ENCODE data around the gene TIGAR.

TIGAR gene

DNA sequence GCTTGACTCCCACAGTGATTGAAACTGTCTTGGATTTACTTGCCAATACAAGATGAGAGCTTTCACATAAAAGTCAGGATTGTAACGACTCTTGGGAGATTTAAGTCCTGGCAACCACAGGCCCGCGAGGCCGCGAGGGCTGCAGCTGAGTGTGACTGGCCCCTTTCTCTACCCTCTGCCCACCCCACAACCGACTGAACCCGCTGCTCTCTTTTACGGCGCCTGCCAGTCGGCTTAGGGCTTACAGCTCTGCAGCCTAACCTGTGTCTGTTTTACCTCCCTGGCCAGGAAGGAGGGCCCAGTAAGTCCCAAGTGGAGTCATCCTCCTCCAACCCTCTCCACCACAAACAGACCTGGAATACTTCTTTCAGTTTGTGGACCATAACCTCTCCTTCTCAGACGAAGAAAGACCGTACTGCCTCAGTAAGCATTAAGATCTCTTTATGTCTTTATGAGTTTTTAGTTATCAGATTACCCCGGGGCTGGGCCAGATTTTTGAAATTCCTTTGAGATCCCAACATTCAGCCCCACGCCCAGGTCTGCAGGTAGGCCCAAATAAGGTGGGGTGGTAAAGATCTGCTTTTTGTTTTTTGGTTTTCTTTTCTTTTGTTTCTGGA, 12.6 kb upstream of the TIGAR start:
- peaks cover 52% of the 10 kb centered on the region for H3K27me3 ChIP-seq
- TF ChIP-seq, protein P1, sequence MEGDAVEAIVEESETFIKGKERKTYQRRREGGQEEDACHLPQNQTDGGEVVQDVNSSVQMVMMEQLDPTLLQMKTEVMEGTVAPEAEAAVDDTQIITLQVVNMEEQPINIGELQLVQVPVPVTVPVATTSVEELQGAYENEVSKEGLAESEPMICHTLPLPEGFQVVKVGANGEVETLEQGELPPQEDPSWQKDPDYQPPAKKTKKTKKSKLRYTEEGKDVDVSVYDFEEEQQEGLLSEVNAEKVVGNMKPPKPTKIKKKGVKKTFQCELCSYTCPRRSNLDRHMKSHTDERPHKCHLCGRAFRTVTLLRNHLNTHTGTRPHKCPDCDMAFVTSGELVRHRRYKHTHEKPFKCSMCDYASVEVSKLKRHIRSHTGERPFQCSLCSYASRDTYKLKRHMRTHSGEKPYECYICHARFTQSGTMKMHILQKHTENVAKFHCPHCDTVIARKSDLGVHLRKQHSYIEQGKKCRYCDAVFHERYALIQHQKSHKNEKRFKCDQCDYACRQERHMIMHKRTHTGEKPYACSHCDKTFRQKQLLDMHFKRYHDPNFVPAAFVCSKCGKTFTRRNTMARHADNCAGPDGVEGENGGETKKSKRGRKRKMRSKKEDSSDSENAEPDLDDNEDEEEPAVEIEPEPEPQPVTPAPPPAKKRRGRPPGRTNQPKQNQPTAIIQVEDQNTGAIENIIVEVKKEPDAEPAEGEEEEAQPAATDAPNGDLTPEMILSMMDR (IDR thresholded peaks at IDR 0.05; ENCODE audit: low read depth, low read length): no peak
- H3K4me1 ChIP-seq: no peaks in the 10 kb centered on the region
- no peaks in the 10 kb centered on the region for H3K9me3 ChIP-seq
- no peak for DNase-seq
- peak overlapping the region; percentile 31; the same call in 1 of the 2 replicates for H3K4me3 ChIP-seq (ENCODE audit: low read depth, low read length)
- H3K36me3 ChIP-seq: no peaks in the 10 kb centered on the region

DNA sequence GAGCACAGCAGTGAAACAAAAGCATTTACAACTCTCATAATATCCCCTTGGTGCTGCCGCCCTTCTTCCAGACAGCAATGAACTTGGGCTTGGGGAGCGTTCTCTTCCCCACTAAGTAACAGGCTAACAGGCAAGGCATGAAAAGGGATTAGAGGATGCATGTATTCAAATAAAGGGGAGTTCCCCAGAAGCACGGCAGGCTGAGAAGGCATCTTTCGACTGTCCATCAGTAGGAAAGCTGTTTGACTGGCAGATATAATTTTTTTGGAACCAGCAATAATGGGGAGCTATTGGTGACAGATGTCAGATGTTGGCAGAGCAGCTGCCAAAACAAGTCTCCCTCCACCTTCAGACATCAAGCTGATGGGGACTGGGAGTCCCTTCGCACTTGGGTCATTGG, 9.2 kb upstream of the TIGAR start:
- Histone ChIP-seq H3K36me3 (no peaks in the 10 kb centered on the region), H3K4me1 (no peaks in the 10 kb centered on the region), H3K9me3 (no peaks in the 10 kb centered on the region), H3K4me3 (ENCODE audit: low read depth, low read length) (no peak overlapping the region), H3K27me3 (peaks cover 33% of the 10 kb centered on the region)
- DNase-seq: no peak
- TF ChIP-seq, protein P1 (IDR thresholded peaks at IDR 0.05; ENCODE audit: low read depth, low read length): no peak

DNA sequence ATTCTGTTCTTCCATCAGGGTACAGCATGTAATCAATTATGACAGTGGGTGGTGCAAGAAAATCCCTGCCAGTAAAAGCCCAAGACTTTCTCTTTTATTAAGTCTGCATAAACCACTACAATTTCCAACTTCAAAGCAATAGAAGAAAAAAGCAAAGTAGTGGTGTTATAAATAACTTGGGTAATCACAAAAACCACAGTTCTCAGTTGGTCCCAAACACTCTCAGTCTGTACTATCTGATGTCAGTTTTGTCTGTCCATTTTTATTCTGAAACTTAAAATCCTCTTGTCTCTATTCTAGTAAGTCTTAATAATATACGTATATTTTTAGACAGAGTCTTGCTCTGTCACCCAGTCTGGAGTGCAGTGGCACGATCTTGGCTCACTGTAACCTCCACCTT, 8.8 kb upstream of the TIGAR start:
- H3K27me3 ChIP-seq: peaks cover 33% of the 10 kb centered on the region
- DNase-seq: no peak
- H3K4me3 ChIP-seq (ENCODE audit: low read depth, low read length): no peak overlapping the region
- H3K36me3 ChIP-seq: no peaks in the 10 kb centered on the region
- TF ChIP-seq, protein P1 (IDR thresholded peaks at IDR 0.05; ENCODE audit: low read depth, low read length): no peak
- H3K4me1 ChIP-seq: no peaks in the 10 kb centered on the region
- no peaks in the 10 kb centered on the region for H3K9me3 ChIP-seq

DNA sequence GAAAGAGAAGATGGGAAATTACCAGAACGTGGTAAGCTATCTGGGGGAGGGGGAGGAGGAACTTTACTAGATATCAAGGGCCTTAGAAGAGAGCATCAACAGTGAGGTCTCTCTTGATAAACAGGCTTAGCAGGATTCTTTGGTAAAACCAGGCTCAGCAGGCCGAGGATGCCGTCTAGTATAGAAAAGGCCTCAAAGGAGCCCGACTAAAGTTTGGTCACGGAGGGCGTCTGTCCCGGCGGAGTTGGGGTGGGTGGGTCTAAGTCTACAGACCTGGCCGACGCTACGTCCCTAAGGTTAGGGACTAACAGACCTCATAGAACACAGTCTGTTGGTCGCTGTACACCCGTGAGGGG, 538 bp upstream of the TIGAR start:
- TF ChIP-seq, protein P1 (IDR thresholded peaks at IDR 0.05; ENCODE audit: low read depth, low read length): no peak

DNA sequence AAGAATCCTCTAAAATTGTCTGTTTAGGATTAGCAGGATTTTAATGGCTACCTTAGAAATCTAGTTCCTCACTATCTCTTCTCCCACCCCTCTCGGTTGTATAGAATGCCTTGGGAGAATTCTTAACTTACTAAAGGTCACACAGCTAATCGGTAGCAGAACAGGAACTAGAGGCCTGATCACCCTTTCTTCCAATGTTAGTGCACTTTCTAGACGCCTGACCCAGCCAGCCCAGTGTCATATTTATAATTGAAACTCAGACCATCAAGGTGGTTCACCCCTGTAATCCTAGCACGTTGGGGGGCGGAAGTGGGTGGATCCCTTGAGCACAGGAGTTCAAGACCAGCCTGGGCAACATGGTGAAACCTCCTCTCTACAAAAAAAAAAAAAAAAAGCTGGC, 1.7 kb downstream of the TIGAR start:
- Histone ChIP-seq H3K27me3 (no peaks in the 10 kb centered on the region; the same call in 1 of the 2 replicates), H3K4me3 (ENCODE audit: low read depth, low read length) (no peak overlapping the region), H3K36me3 (no peaks in the 10 kb centered on the region), H3K9me3 (no peaks in the 10 kb centered on the region), H3K4me1 (no peaks in the 10 kb centered on the region)
- TF ChIP-seq, protein P1 (IDR thresholded peaks at IDR 0.05; ENCODE audit: low read depth, low read length): no peak
- no peak for DNase-seq

More for the DNA sequence above, 538 bp upstream of the TIGAR start:
- H3K9me3 ChIP-seq: no peaks in the 10 kb centered on the region
- H3K27me3 ChIP-seq: peaks cover 14% of the 10 kb centered on the region
- H3K36me3 ChIP-seq: no peaks in the 10 kb centered on the region
- no peaks in the 10 kb centered on the region for H3K4me1 ChIP-seq
- H3K4me3 ChIP-seq (ENCODE audit: low read depth, low read length): peak overlapping the region; percentile 80
- DNase-seq: no peak

DNA sequence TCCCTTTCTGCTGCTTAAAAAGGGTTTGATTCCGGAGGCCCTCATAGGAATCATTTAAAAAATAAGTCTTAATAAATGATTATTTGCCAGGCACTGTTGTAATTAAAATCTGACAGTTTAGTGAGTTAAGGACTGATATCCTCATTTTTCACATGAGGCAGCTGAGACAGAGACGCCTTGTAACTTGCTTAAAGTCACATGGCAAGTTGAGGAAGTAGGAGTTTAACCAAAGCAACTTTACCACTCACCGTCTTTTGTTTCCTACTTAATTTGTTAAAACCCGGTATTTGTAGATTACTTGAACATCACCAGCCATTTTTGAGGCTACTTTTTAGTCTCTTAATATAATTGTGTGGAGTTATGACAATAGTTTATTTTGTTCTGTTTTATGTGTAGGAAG, 2.4 kb downstream of the TIGAR start:
- Histone ChIP-seq H3K4me3 (ENCODE audit: low read depth, low read length) (no peak overlapping the region), H3K9me3 (no peaks in the 10 kb centered on the region), H3K4me1 (no peaks in the 10 kb centered on the region), H3K27me3 (no peaks in the 10 kb centered on the region), H3K36me3 (no peaks in the 10 kb centered on the region)
- TF ChIP-seq, protein P1 (IDR thresholded peaks at IDR 0.05; ENCODE audit: low read depth, low read length): no peak
- no peak for DNase-seq
